GM19468 (cell line): ENCODE data around the gene C17orf67.

ENCODE experiments used
- ATAC-seq: cut with Tn5 transposase; IDR thresholded peaks from one replicate; pipeline ENCODE4 v1.9.1; 2021; ENCODE audit warnings: mild to moderate bottlenecking, moderate library complexity, moderate number of reproducible peaks; ENCODE audit not compliant: unreplicated experiment; ENCODE audit errors: extremely low read depth

C17orf67 gene

DNA sequence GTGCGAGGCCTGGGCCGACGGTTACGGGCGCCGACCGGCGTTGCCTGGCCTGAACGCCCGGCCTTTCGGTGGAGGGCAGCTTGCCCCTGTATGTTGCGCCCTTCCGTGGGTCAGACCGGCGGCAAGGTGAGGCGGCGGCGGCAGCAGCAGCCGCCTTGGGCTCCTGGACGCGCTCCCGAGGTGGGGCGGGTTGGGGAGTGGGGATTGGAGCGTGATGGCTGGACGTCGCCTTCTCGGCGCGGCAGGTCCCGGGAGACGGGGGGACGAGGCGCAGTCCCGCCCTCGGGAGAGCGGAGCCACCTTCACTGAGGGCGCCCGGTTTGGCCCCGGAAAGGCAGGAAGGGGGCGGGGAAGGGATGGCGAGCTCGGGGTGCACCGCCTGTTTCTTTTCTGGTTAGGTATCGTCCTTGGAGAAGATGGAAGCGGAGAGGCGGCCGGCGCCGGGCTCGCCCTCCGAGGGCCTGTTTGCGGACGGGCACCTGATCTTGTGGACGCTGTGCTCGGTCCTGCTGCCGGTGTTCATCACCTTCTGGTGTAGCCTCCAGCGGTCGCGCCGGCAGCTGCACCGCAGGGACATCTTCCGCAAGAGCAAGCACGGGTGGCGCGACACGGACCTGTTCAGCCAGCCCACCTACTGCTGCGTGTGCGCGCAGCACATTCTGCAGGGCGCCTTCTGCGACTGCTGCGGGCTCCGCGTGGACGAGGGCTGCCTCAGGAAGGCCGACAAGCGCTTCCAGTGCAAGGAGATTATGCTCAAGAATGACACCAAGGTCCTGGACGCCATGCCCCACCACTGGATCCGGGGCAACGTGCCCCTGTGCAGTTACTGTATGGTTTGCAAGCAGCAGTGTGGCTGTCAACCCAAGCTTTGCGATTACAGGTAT lies 902 bp upstream of the C17orf67 start:
- ATAC-seq, result no peak

DNA sequence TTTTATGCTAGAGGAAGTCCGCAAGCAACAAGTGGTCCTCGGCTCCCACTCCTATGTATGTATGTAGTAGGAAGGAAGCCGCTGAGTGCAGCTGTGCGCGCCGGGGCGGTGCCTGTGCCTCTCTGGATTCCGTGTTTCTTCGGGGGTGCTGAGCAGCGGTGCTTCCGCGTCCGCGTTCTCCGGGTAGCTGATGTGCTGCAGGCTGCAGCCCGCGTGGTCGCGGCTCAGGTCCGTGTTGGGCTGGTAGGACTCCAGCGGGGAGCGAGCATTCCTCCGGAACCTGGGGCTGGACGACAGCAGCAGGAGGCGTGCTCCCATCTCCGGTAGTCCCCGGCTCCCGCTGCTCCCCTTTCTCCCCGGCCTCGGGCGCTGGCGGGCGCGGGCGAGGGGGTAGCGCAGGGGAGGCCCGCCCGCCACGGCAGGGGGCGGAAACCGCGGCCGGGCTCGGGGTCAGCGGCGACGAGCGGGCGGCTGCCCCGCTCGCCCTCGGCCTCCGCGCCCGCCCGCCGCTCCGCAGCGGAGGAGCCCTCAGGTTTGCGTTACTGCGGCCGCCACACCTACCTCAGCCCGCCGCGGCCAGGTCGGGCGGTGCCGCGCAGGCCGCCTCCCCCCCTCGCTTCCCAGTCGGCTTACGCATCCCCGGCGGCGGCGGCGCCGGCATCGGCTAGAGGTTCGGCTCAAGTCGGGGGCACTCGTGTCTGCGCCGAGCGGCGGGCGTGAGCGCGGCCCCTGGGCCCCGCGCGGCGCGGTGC lies 487 bp downstream of the C17orf67 start:
- peak; percentile 22 for ATAC-seq

- no peak for ATAC-seq
These were observed 1.3 kb downstream of the C17orf67 start for GRCh38 chr17:56832446-56832845.

- no peak for ATAC-seq
These were observed 2.2 kb downstream of the C17orf67 start for GRCh38 chr17:56831369-56832095.

GRCh38 chr17:56830726-56831368 lies 2.9 kb downstream of the C17orf67 start:
- no peak for ATAC-seq

GRCh38 chr17:56826611-56827414 lies 6.9 kb downstream of the C17orf67 start:
- ATAC-seq, result no peak

- no peak for ATAC-seq
These were observed 9.2 kb downstream of the C17orf67 start for GRCh38 chr17:56824503-56824902.

- ATAC-seq, result no peak
These were observed 9.9 kb downstream of the C17orf67 start for GRCh38 chr17:56823848-56824247.

- no peak for ATAC-seq
These were observed 11.0 kb downstream of the C17orf67 start for GRCh38 chr17:56822725-56823124.

- no peak for ATAC-seq
These were observed 11.7 kb downstream of the C17orf67 start for GRCh38 chr17:56821847-56822534.

- ATAC-seq, result no peak
These were observed 13.5 kb downstream of the C17orf67 start for GRCh38 chr17:56820207-56820606.

DNA sequence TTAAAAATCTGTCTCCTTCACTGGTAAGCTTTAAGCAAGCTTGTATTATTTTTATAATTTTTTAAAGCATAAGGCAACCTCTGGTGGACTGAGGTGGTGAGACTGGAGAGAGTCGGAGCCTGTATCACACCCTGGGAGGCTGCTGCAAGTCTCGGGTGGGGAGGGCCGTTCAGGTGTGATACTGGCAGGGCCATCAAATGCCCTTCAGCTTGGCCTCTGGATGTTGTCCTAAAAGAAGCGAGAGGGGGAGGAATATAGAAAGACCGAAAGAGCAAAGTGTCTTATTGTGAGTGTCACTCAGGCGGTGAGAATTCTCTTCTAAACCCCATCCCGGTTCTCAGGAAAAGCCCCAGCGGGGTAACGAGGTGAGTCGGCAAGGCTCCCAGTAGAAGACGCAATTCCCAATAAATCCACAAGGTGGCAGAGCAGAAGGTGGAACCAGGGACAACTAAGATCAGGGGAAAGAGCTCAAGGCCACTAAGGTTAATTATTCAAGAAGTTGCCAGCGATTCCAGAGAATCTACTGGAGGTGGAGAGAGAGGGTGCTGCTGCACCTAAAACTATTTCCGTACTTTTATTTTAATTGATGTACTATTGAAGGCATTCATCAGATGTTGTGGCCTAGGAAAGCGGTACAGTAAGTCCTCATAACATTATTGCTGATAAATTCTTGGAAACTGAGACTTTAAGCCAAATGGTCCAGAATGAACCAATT lies 14.1 kb downstream of the C17orf67 start:
- ATAC-seq, result peak; percentile 51

- no peak for ATAC-seq
These were observed 14.7 kb downstream of the C17orf67 start for GRCh38 chr17:56819030-56819429.

GRCh38 chr17:56817066-56817465 lies 16.7 kb downstream of the C17orf67 start:
- ATAC-seq, result no peak

DNA sequence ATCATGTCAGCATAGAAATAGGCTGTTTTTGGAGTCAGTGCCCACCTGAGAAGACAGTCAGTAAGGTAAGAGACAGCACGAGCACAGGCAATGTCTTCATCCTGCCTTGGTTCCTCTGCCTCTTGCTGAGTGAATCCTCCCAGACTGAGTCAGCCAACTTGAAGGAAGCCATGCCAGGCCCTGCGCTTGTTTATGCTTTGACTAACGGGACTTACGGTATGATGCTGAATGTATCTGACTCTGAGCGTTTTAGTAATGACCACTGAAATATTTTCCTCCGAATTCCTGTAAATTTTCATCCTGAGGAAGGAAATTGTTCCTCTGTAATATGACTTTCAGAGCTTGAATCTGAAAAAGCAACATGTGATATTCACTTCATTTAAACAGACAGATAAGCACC lies 18.0 kb downstream of the C17orf67 start:
- ATAC-seq, result no peak

- ATAC-seq, result no peak
These were observed 20.8 kb downstream of the C17orf67 start for GRCh38 chr17:56812901-56813388.

DNA sequence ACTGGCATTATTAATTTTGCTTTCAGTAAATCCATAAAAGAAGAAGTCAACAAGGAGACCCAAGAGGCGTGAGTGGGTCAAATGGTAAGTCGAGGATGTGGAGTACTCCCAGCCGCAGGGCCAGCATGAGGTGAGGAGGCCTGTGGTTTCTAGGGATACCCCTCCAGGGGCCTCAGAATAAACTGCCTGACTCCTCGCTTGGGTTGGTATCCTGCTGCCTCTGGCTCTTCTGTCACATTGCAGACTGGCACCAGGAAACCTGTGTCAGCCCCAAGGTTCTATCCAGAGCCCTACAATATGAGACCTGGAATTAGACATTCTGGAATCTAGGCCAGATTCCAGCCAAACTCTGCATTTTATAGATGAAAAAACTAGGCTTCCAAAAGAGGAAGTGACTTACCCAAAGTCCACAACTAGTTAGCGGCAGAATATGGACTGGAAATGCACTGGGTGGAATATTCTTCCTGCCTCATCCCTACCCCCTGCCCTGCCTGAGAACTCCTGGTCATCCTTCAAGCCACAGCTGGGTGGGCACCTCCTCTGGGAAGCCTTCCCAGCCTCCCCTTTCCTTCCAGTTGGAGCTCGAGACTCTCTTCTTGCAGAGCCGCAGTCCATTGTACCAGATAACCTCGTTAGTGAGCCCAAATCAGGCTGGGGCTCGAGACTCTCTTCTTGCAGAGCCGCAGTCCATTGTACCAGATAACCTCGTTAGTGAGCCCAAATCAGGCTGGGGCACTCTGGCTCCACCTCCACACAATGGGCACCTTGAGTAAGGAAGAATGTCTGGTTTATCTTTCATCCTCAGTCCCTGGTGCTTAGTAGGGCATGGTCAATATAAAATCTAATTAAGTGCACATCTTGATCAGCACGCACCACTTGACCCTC lies 22.6 kb downstream of the C17orf67 start:
- ATAC-seq, result no peak
